Mesenchymal stem cell (in vitro differentiated cells and primary cell): ENCODE measurements around the gene TMEM213.

ENCODE experiments used
- DNase-seq: peaks from one replicate; pipeline ENCODE4 v3.0.0-alpha.2; 2013
- H2AFZ ChIP-seq: one replicate; pipeline ENCODE4 v1.6.1; 2013; ENCODE audit warnings: low read depth, mild to moderate bottlenecking, control low read depth, inconsistent platforms, low read length, moderate library complexity
- H2AK5ac ChIP-seq: 2 replicates; pipeline ENCODE4 v1.6.1; 2013; ENCODE audit warnings: low read length, moderate library complexity, mild to moderate bottlenecking, inconsistent platforms; ENCODE audit not compliant: severe bottlenecking
- H2BK120ac ChIP-seq: one replicate; pipeline ENCODE4 v1.6.1; 2013; ENCODE audit warnings: low read depth, mild to moderate bottlenecking, inconsistent platforms, low read length, moderate library complexity
- H2BK12ac ChIP-seq, 2 experiments: one replicate each; pipeline ENCODE4 v1.6.1; 2013; ENCODE audit warnings: inconsistent platforms in 2 of 2, low read length in 2 of 2, mild to moderate bottlenecking in 2 of 2, moderate library complexity in 2 of 2, control low read depth in 1 of 2
- H2BK15ac ChIP-seq: one replicate; pipeline ENCODE4 v1.6.1; 2013; ENCODE audit warnings: mild to moderate bottlenecking, low read depth, inconsistent platforms; ENCODE audit not compliant: poor library complexity, severe bottlenecking
- H2BK5ac ChIP-seq: 2 replicates; pipeline ENCODE4 v1.6.1; 2013; ENCODE audit warnings: low read depth, mild to moderate bottlenecking, low read length, control low read depth, inconsistent platforms; ENCODE audit not compliant: poor library complexity, severe bottlenecking
- H3K14ac ChIP-seq, 2 experiments: one replicate each; pipeline ENCODE4 v1.6.1; 2013; ENCODE audit warnings: inconsistent platforms in 2 of 2, low read length in 2 of 2, control low read depth in 1 of 2, mild to moderate bottlenecking in 1 of 2, moderate library complexity in 1 of 2
- H3K18ac ChIP-seq, 2 experiments: one replicate each; pipeline ENCODE4 v1.6.1; 2013; ENCODE audit warnings: inconsistent platforms in 2 of 2, low read length in 2 of 2, control low read depth in 1 of 2, low read depth in 1 of 2, mild to moderate bottlenecking in 1 of 2
- H3K23ac ChIP-seq, 2 experiments: one replicate each; pipeline ENCODE4 v1.6.1; 2013; ENCODE audit warnings: inconsistent platforms in 2 of 2, low read length in 2 of 2, mild to moderate bottlenecking in 2 of 2, moderate library complexity in 2 of 2, control low read depth in 1 of 2
- H3K27ac ChIP-seq: 2 replicates; pipeline ENCODE4 v1.5.1; 2013; ENCODE audit warnings: mild to moderate bottlenecking, moderate library complexity, low read length, control low read depth, inconsistent platforms; ENCODE audit not compliant: poor library complexity, severe bottlenecking
- H3K27me3 ChIP-seq, 2 experiments: 2 replicates each; pipeline versions ENCODE4 v1.6.1 to v1.7.0; 2013; ENCODE audit warnings: low read length in 2 of 2, mild to moderate bottlenecking in 2 of 2, moderate library complexity in 2 of 2, control low read depth in 1 of 2, inconsistent platforms in 1 of 2; ENCODE audit not compliant: control insufficient read depth in 1 of 2, insufficient read depth in 1 of 2
- H3K36me3 ChIP-seq, 2 experiments: 2 replicates each; pipeline versions ENCODE4 v1.6.1 to v1.7.0; 2013; ENCODE audit warnings: low read length in 2 of 2, control low read depth in 1 of 2, inconsistent platforms in 1 of 2, low read depth in 1 of 2, mild to moderate bottlenecking in 1 of 2; ENCODE audit not compliant: insufficient read depth in 2 of 2, control insufficient read depth in 1 of 2
- H3K4ac ChIP-seq, 2 experiments: one replicate each; pipeline ENCODE4 v1.6.1; 2013; ENCODE audit warnings: inconsistent platforms in 2 of 2, low read length in 2 of 2, mild to moderate bottlenecking in 2 of 2, moderate library complexity in 2 of 2, control low read depth in 1 of 2, low read depth in 1 of 2
- H3K4me1 ChIP-seq: 2 replicates; pipeline ENCODE4 v1.6.1; 2013; ENCODE audit warnings: low read depth, low read length, control low read depth; ENCODE audit not compliant: control insufficient read depth, insufficient read depth
- H3K4me2 ChIP-seq: 2 replicates; pipeline ENCODE4 v1.6.1; 2013; ENCODE audit warnings: low read length, mild to moderate bottlenecking, inconsistent platforms; ENCODE audit not compliant: poor library complexity, severe bottlenecking
- H3K4me3 ChIP-seq, 2 experiments: 2 replicates each; pipeline versions ENCODE4 v1.5.1 to v1.7.0; 2013; ENCODE audit warnings: low read length in 2 of 2, mild to moderate bottlenecking in 2 of 2, control low read depth in 1 of 2, low read depth in 1 of 2; ENCODE audit not compliant: insufficient read depth in 1 of 2
- H3K79me1 ChIP-seq: replicated peaks from 2 replicates; pipeline ENCODE4 v1.6.1; 2013; ENCODE audit warnings: mild to moderate bottlenecking, control low read depth, low read length, inconsistent platforms; ENCODE audit not compliant: poor library complexity, severe bottlenecking
- H3K9ac ChIP-seq: 2 replicates; pipeline ENCODE4 v1.7.0; 2013; ENCODE audit warnings: mild to moderate bottlenecking, low read length, moderate library complexity
- H3K9me3 ChIP-seq: 2 replicates; pipeline ENCODE4 v1.7.0; 2013; ENCODE audit warnings: mild to moderate bottlenecking, low read length; ENCODE audit not compliant: control insufficient read depth
- H4K8ac ChIP-seq: one replicate; pipeline ENCODE4 v1.6.1; 2013; ENCODE audit warnings: inconsistent platforms, mild to moderate bottlenecking, low read length, moderate library complexity
- H4K91ac ChIP-seq: one replicate; pipeline ENCODE4 v1.6.1; 2013; ENCODE audit warnings: mild to moderate bottlenecking, low read length, inconsistent platforms
- WGBS: methylation state at CpG from one replicate; pipeline ENCODE4 v1.1.7; 2013; ENCODE audit warnings: mixed read lengths; 5-methylcytosine and 5-hydroxymethylcytosine counted together

TMEM213 gene

DNA sequence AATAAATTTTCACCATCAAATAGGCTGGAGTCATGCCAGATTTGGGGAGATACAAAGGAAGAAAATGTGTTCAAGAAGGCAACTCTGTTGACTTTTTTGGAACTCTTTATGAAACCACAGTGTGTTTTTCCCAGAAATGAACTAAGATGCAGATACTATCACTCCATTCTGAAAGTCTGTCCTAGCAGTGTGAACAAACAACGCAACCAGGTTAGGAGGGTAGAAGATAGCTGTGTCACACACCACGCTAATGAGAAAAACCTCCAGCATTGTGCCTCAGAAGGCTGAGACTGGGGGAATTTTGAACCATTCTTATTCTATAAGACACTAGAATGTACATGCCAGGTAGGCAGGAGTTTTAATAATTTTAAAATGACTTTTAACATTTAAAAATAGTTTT is 16.2 kb downstream of the TMEM213 start:
- Histone ChIP-seq H3K4me3 (no peak overlapping the region), H4K91ac (no peak overlapping the region), H4K8ac (no peak overlapping the region), H2AK5ac (no peak overlapping the region), H3K27ac (no peak overlapping the region), H3K14ac (no peak overlapping the region), H3K27me3 (no peaks in the 10 kb centered on the region), H3K4me1 (peaks cover 3% of the 10 kb centered on the region), H3K36me3 (no peaks in the 10 kb centered on the region), H2BK15ac (no peak overlapping the region), H3K79me1 (no peaks in the 10 kb centered on the region), H2BK12ac (no peak overlapping the region), H3K4me2 (no peak overlapping the region), H3K23ac (no peak overlapping the region), H3K9ac (no peak overlapping the region), H2BK5ac (no peak overlapping the region), H3K18ac (no peak overlapping the region), H3K9me3 (no peaks in the 10 kb centered on the region), H3K4ac (no peak overlapping the region), H2AFZ (no peak overlapping the region), H2BK120ac (no peak overlapping the region)
- WGBS: 76% methylated on average over 2 of the region's 2 CpGs
- no peak for DNase-seq

DNA sequence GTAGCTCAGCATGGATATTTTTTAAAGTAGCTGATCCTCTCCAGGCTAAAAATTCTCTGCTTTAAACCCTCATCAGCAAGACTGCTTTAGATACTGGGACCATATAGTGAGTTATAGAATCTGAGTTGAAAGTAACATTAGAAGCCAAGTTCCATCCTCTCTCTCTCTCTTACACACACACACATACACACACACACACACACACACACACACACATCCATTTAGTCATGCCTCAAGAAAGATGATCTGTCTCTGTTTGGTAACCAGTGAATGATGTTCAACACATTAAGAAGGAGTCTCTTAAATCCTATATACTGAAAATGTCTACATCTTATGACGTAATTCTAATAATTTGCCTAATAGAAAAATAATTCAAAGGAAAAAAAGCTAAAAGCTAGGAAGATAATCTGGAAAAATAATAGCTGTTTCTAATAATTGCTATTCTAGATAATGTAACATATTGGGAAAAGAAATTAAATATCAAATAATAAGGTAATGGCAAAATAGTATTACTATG is 17.1 kb downstream of the TMEM213 start:
- Histone ChIP-seq H3K4me2 (no peak overlapping the region), H3K27me3 (no peaks in the 10 kb centered on the region), H3K23ac (no peak overlapping the region), H4K8ac (no peak overlapping the region), H2BK15ac (no peak overlapping the region), H2BK120ac (no peak overlapping the region), H3K4ac (no peak overlapping the region), H2BK5ac (no peak overlapping the region), H4K91ac (no peak overlapping the region), H3K18ac (no peak overlapping the region), H2BK12ac (no peak overlapping the region), H3K27ac (no peak overlapping the region), H3K4me1 (no peaks in the 10 kb centered on the region), H3K9ac (no peak overlapping the region), H3K14ac (no peak overlapping the region), H3K9me3 (no peaks in the 10 kb centered on the region), H3K36me3 (no peaks in the 10 kb centered on the region), H3K4me3 (no peak overlapping the region), H2AK5ac (no peak overlapping the region), H3K79me1 (no peaks in the 10 kb centered on the region), H2AFZ (no peak overlapping the region)
- no peak for DNase-seq
- no CpG with 5 or more reads among the region's 1 CpG for WGBS

DNA sequence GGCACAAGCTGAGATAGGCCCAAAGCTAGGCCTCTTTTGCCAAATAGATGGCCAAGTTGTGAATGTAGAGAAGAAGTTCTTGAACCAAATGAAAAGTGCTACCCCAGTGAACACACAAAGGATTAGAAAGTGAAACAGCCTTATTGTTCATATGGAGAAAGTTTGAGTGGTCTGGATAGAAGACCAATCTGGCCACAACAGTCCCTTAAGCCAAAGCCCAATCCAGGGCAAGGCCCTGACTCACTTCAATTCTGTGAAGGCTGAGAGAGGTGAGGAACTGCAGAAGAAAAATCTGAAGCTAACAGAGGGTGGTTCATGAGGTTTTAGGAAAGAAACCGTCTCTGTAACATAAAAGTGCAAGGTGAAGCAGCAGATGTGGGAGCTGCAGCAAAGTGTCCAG is 18.9 kb downstream of the TMEM213 start:
- Histone ChIP-seq H3K36me3 (no peaks in the 10 kb centered on the region), H3K27me3 (no peaks in the 10 kb centered on the region), H3K23ac (no peak overlapping the region), H3K4ac (no peak overlapping the region), H4K91ac (no peak overlapping the region), H4K8ac (no peak overlapping the region), H2AK5ac (no peak overlapping the region), H2BK5ac (no peak overlapping the region), H3K4me3 (no peak overlapping the region), H3K79me1 (no peaks in the 10 kb centered on the region), H3K14ac (no peak overlapping the region), H3K4me1 (no peaks in the 10 kb centered on the region), H3K18ac (no peak overlapping the region), H3K27ac (no peak overlapping the region), H3K9me3 (peaks cover 3% of the 10 kb centered on the region), H3K4me2 (no peak overlapping the region), H3K9ac (no peak overlapping the region), H2BK15ac (no peak overlapping the region), H2BK120ac (no peak overlapping the region), H2BK12ac (no peak overlapping the region), H2AFZ (no peak overlapping the region)
- 88% methylated on average over 1 of the region's 1 CpG for WGBS
- no peak for DNase-seq

DNA sequence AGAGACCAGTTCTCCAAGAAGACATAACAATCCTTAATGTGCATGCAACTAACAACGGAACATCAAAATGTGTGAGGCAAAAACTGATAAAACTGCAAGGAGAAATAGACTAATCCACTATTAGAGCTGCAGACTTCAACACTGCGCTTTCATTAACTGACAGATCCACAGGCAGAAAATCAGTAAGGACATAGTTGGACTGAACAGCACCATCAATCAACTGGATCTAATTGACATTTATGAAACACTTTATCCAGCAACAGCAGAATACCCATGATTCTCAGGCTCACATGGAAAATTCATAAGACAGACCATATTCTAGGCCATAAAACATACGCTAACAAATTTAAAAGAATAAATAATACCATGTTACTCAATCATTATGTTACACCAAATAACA is 21.8 kb downstream of the TMEM213 start:
- Histone ChIP-seq H3K4me2 (no peak overlapping the region), H3K27ac (no peak overlapping the region), H3K4me3 (no peak overlapping the region), H3K14ac (no peak overlapping the region), H2BK120ac (no peak overlapping the region), H4K91ac (no peak overlapping the region), H4K8ac (no peak overlapping the region), H2BK5ac (no peak overlapping the region), H2BK12ac (no peak overlapping the region), H2BK15ac (no peak overlapping the region), H3K4me1 (no peaks in the 10 kb centered on the region), H3K27me3 (no peaks in the 10 kb centered on the region), H3K9ac (no peak overlapping the region), H3K9me3 (peaks cover 8% of the 10 kb centered on the region), H3K36me3 (no peaks in the 10 kb centered on the region), H2AK5ac (no peak overlapping the region), H2AFZ (no peak overlapping the region), H3K23ac (no peak overlapping the region), H3K4ac (no peak overlapping the region), H3K18ac (no peak overlapping the region), H3K79me1 (no peaks in the 10 kb centered on the region)
- WGBS: 89% methylated on average over 3 of the region's 3 CpGs
- DNase-seq: no peak
